Measurements from ENCODE around the gene A2M. TPM values are rescaled to one million over a fixed set of nuclear protein-coding genes. Genes with fewer than 3 reads are reported as not detected.

Gene A2M
- total and polyA plus RNA-seq, 9 of the 15 experiments (the other 6 are each of a cell fraction or from before 2014, with no cell fraction given): 0.08 to 2.3 TPM; not detected in 7

- BruUV-seq (replicated peaks): no TSS peak
- H3K27me3 ChIP-seq (ENCODE audit: control insufficient read depth in 2 of 2, insufficient read depth in 2 of 2, low read length in 2 of 2): no peaks in the 10 kb centered on the region
- no peak for DNase-seq (ENCODE audit: extremely low read depth in 1 of 4, low spot score in 3 of 4)
- H3K27ac ChIP-seq (ENCODE audit: extremely low read depth, low read depth, low read length): no peak overlapping the region
- ATAC-seq: no peak
- no peaks in the 10 kb centered on the region for H3K79me2 ChIP-seq (ENCODE audit: control insufficient read depth, insufficient read depth, low read length)
- intact Hi-C loops (cut with micrococcal nuclease): no loop called here
- H4K20me1 ChIP-seq (replicated peaks; ENCODE audit: control insufficient read depth, insufficient read depth, low read length): no peaks in the 10 kb centered on the region
- H3K4me2 ChIP-seq (ENCODE audit: insufficient read depth, low read length): no peak overlapping the region
- H3K9me3 ChIP-seq (replicated peaks; ENCODE audit: control insufficient read depth, insufficient read depth, low read depth, low read length): no peaks in the 10 kb centered on the region
- in situ Hi-C loops (cut with MboI): no loop called here
- TF ChIP-seq ZSCAN32 (CRISPR knock-in tag; IDR thresholded peaks at IDR 0.05) (no peak), ZNF668 (CRISPR knock-in tag; IDR thresholded peaks at IDR 0.05) (no peak), TFAM (CRISPR knock-in tag; conservative IDR thresholded peaks at IDR 0.05) (no peak), PCBP2 (IDR thresholded peaks at IDR 0.05; ENCODE audit: low read depth, low read length, poor library complexity, severe bottlenecking) (no peak), PCBP1 (IDR thresholded peaks at IDR 0.05; ENCODE audit: low read depth, low read length, poor library complexity, severe bottlenecking) (no peak), ZNF584 (CRISPR knock-in tag; IDR thresholded peaks at IDR 0.05; ENCODE audit: low read depth) (no peak), KLF16 (IDR thresholded peaks at IDR 0.05) (no peak), ZNF280B (CRISPR knock-in tag; IDR thresholded peaks at IDR 0.05) (no peak), GTF2B (IDR thresholded peaks at IDR 0.05; ENCODE audit: extremely low read depth, insufficient read length) (no peak), CAMTA2 (CRISPR knock-in tag; conservative IDR thresholded peaks at IDR 0.05) (no peak), ZKSCAN3 (CRISPR knock-in tag; IDR thresholded peaks at IDR 0.05) (no peak)
- CTCF ChIA-PET (ENCODE audit: low intra/inter-chr PET ratio): no interaction called here
- no peak for FAIRE-seq
- no peaks in the 10 kb centered on the region for H3K9me1 ChIP-seq (ENCODE audit: control insufficient read depth, insufficient read depth, low read length)
- POLR2A ChIA-PET: interaction anchor here (0.6 kb wide), 1 partner anchor 147 kb away, joined by 3 read pairs; no protein-coding TSS in a partner anchor
- no peaks in the 10 kb centered on the region for H3K36me3 ChIP-seq (ENCODE audit: control insufficient read depth, insufficient read depth, low read length)
- no peak overlapping the region for H2AFZ ChIP-seq (ENCODE audit: low read depth, low read length)
- no peak overlapping the region for H3K4me3 ChIP-seq
- no peaks in the 10 kb centered on the region for H3K4me1 ChIP-seq (replicated peaks in 1 of 2; ENCODE audit: control insufficient read depth in 2 of 2, insufficient read depth in 2 of 2, low read length in 2 of 2)
- no peak overlapping the region for H3K9ac ChIP-seq (ENCODE audit: insufficient read depth in 1 of 2, low read depth in 2 of 2, low read length in 2 of 2)
- 8% methylated on average over 2 of the region's 2 CpGs for WGBS (ENCODE audit: insufficient coverage, low coverage, missing lambda C conversion rate)
Measured at GRCh38 chr12:9024512-9024911, 91.2 kb downstream of the A2M start.

Data from K562 (cell line).